ENCODE data around the gene SPN.

DNA sequence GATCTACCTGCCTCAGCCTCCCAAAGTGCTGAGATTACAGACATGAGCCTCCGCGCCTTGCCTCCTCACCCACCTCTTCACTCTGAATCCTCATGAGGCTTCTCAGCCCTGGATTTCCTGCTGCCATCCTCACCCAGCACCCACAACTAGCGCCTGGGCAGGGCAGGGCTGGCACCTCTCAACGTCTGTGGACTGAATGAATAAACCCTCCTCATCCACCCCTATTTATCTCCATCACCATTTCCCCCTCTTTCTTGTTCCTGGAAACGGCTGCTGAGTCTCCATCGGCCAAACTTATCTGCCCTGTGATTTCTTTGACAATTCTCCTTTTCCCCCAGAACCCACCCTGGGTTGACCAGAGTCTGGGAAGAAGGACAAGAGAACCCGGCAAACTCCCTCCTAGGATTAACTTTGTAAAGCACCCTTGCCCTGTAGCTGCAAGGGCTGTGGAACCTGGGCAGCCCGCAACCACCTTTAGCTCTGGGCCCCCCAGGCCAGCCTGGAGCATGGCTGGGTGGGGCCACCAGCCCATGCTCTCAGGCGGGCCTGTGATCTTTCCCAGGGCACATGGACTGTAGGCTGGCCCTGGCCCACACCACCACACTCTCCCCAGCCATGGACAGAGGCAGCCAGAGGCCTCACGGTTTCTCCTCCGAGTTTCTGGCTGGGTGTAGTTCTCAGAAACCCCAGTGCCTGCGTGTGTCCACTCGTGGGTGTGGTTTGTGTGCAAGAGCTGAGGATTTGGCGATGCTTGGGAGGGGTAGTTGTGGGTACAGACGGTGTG lies 2.4 kb downstream of the SPN start:
- TF ChIP-seq, protein P1, sequence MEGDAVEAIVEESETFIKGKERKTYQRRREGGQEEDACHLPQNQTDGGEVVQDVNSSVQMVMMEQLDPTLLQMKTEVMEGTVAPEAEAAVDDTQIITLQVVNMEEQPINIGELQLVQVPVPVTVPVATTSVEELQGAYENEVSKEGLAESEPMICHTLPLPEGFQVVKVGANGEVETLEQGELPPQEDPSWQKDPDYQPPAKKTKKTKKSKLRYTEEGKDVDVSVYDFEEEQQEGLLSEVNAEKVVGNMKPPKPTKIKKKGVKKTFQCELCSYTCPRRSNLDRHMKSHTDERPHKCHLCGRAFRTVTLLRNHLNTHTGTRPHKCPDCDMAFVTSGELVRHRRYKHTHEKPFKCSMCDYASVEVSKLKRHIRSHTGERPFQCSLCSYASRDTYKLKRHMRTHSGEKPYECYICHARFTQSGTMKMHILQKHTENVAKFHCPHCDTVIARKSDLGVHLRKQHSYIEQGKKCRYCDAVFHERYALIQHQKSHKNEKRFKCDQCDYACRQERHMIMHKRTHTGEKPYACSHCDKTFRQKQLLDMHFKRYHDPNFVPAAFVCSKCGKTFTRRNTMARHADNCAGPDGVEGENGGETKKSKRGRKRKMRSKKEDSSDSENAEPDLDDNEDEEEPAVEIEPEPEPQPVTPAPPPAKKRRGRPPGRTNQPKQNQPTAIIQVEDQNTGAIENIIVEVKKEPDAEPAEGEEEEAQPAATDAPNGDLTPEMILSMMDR (IDR thresholded peaks at IDR 0.05) = no peak
- TF ChIP-seq POLR2A (IDR thresholded peaks at IDR 0.05) = no peak
